NCI-H1930 (cell line): ENCODE measurements around the gene CREB5.

Experiments used
- DNase-seq, 2 experiments: peaks; one replicate each; lab custom pipeline; 2025; lab: John Stamatoyannopoulos, UW

CREB5 gene

DNA sequence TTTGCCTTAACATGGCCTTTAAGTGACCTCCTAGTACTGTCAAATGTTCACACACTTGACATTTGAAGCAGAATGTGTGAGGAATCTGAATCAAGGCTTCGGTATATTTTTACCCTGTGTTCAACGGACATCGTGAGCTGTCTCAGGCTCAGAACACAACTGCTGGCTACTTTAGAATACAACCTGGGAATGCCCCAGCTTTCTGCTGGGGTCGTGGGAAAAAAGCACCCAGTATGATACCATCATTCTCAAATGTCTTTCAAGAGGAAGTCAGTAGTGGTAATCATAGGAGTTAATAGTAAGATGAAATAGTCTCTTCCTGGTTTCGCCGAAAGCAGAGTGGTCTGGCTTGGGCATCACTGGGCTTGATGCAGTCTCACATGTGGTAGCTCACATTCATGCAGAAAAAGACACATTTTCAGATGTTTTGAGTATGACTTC lies 67.2 kb downstream of the CREB5 start:
- DNase-seq: no peak

DNA sequence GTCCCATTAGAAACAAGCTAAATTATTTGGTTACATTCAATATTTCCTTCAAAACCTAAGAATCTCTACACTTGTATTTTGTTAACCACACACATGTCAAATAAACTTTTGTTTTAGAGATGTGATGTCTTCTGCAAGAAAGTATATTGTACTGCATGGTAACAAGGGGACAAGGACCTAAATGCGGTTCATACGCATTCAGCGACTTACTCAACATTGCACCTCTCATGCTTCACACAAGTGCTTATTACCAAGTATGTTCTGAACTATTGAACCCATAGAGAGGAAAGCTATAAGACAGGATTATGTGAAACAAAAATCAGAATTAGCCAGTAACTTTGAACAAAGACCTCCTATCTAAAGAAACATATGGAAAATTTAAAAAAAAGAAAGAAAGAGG lies 68.3 kb downstream of the CREB5 start:
- no peak for DNase-seq

DNA sequence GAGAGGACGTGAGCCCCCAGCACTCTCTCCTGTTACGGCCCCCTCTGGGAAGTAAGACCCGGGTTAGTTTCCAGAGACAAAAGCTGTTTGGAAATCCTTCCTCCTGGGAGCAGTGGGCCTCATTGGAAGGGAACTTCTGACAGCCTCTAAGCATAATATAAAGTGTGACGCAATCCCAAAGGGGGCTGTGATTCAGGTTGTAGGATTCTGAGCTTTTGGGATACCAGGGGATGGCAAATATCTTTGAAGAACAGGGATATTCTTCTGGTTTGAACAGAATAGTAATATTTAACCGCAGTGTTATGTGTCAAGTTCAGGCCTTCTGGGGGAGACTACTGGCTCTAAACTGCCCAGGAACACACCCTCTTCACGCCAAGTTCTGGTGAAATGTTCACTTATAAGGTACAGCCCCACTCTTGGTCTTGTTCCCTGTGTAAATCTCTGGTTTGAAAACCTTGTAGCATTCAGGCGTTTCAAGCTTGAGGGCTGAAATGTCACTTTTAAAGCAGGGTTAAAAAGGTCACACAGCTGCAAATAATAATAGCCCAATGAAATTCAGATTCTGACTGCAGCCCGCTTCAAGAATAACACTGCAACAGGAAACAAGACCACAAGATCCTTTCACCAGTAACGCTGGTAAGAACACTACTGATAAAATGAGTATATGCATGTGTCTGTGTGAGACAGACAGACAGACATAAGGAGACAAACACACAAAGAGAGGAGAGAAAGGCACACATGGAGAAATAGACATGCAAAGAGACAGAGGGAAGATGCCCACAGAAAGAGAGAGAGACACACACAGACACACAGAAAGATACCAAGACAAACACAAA lies 69.0 kb downstream of the CREB5 start:
- no peak for DNase-seq

DNA sequence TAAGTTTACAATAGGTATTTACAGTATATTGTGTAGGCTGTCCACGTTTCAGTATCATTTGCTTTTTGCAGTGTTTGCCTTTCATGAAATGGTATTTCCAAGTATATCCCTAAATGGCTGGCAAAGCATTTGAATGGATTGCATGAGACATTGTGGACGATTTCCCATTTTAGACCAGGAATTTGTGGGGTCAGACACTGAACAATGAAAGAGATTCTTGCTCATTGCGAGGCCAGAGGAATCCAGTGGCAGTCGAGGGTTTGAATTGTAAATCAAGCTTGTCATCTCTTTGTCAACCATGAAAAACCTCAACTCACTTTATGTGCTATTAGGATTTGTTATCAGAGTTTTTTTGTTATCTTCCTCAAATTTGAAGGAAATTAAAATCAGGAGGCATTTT lies 70.8 kb downstream of the CREB5 start:
- peak in 1 of 2 experiments; percentile 38 for DNase-seq

DNA sequence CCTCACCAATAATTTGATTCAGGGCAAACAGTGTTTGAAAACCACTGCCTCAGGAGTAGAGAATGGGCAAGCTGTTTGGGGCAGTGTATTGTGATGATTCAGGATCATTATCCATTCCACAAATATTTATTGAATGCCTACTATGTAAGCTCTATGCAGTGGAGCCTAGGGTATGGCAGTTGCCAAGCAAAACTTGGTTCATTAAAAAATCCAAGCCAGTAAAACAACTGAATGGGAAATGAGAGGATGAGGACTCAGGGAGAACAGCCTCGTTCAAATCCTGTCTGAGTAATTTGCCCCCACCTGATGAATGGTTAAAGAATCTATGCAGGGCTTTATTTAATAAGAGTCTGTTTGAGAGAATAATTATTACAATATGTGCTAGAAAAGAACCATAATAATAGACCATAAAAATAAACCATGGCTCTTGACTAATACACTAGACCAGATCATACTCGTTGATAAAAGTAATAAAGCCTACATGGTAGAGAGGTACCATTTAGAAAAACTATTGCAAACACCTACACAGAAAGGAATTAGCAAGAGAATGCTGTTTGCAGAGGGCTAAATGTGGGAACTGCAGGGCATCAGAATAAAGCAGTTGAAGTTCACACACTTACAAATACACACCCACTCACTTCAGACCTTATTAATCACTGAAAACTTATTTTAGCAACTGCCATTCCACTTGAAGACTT lies 71.7 kb downstream of the CREB5 start:
- DNase-seq: peak; percentile 32 to 50

DNA sequence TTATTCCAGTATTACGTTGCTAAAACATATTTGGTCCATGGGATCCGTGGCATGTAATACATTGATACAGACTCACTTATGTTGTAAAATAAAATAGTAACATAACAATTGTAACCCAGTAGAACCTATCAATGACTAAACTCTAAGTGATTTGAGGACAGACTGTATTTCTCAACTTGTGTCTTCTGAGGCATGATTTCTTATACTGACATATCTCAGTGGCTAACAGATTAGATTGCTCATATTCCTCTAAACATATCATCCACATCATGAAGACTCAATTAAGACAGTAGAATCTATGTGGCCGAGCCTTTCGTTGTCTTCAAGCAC lies 72.3 kb downstream of the CREB5 start:
- DNase-seq: no peak

DNA sequence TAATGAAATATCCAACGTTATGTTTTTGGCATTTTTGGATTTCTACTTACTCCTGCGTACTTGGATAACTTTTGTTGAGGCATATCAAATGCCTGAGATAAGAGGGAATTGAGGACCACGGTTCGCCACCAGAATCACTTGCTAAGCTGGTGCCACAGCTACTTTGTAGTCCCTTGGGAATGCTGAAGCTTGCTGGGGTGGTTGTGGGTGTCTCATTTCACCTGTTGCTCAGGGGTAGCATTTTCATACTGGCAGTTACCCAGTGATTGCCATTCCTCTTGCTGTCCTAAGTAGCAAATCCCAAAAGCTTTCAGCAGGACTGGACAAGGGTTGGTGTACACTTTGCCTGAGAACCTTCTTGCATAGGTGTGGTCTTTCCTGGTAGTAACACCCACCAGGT lies 75.2 kb downstream of the CREB5 start:
- DNase-seq: no peak

DNA sequence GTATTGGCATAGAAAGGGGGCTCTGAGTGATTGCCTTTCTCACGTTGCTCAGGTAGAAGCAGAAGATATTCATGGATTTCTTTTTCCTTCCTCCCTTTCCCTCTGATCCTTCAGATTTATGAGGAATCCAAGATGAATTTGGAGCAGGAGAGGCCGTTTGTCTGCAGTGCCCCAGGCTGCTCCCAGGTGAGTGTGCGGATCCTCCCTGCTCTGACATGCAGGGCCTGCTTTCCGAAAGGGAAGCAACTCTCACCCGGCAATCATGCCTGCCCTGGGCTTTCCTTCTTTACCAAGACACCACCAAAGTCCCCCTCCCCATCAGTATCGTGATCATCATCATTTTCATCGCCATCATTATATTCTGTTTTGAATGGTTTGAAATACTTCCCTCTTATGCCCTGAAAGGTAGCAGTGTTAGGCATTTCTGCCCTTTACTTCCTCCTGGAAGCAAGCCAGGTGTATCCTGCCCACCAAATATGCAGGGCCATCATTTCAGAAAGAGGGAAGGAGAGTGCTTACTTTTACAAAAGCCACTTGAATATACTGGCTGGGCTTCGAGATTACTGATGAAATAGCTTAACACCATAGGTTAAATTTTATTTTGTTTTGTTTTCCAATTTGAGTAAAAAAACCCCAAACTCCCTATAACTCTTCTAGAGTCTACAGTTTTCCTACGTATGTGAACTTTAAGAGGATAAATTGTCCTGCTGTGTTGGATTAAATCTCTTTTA lies 75.9 kb downstream of the CREB5 start:
- DNase-seq: no peak

DNA sequence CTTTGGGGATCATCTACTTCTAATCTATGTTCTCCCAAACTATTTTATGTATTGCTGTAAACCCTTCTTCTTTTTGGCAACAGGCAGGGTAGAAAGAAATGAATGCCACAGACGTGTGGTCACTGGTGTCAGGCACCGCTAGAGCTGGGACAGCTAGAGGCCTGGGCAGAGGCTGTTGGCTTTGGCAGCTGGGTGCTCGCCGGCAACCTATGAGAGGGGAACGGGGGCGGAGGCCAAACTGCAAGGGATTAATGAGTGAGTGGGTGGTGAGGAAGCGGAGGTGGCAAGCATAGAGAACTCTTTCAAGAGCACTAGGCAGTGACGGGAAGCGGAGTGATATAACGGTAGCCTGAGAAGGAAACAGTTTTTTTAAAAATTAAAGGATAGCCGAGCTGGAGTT lies 78.5 kb downstream of the CREB5 start:
- no peak for DNase-seq

DNA sequence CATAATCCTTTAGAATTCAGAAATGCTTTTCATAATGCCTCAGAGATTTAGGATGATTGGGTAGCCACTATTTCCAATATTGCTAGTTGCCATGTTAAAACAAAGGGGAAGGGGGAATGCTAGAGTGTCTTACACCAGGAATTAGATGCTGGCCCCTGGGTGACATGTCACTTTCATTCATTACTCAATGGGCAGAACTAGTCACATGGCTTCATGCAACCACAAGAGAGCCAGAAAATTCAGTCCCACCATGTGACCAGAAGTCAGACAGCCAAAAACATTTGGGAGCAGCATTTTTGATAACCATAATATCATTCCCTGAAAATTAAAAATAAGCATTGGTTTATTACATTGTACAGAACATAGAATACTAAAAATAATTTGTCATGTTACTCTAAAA lies 81.2 kb downstream of the CREB5 start:
- no peak for DNase-seq

DNA sequence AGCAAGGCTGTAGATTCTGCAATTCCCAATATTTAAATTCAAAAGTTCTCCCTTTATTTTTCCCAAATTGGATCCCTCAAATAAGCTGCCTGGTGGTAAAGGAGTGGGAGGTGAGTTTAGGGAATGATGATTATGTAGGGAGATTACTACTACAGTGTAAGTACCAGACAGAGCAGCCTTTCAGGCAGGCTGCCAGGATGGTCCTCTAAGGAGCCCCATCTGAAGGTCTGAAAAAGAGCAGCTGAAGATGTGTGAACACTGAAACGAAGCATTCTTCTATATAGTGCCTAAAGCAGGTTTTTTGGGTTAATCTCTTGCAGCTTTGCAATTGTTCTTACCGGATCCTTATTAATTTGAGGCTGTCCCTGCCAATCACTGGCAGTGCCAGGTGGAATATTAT lies 84.7 kb downstream of the CREB5 start:
- no peak for DNase-seq

DNA sequence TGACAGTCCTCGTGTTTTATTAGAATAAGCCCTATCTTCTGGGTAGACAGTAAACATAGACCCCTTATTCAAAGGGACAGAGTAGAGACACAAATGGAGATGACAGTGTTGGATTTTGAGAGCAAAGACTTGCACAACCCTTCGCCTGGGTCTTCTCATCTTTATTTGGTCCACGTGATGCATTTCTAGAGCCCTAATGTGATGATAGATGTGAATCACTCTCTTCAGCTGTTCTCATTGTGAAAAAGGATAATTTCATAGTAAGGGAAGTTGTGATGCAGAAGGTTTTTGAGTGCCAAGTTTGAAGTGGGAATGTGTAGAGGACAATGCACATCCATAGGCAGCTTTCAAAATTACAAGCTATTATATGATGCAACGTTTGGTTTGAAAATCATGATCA lies 86.3 kb downstream of the CREB5 start:
- no peak for DNase-seq

DNA sequence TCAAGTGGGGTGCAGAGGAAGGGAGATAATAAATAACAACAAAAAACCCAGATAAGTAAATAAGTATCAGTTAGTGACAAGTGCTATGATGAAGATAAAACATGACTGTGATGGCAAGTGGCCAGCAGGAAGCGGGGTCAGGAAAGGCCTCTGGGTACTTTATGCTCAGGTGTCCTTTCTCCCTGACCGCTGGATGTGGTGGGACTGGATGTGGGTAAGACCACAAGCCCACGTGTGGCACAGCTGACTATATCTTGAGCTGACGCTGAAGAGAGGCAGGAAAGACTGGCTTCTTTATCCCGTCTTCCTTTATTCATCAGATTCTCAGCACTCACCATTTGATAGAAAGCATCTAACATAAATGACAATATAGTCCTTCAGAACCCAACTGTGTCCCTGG lies 87.8 kb downstream of the CREB5 start:
- no peak for DNase-seq

DNA sequence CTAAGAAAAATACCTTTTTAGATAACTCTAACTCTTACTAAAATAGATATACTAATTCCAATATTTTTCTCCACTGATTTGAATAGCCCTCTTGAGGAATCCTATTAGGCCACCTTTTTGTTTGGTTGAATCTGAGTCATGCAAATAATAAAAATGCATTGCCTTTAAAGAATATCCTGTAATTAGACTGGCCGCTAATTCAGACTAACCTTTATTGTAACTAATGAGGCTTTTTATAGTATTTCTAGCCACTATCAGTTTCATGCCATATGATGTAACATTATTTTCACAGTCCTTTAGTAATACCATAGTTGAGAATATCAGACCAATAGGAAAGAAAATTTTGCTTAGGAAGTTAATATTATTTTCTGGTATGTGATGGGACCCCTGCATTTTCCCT lies 90.1 kb downstream of the CREB5 start:
- no peak for DNase-seq

DNA sequence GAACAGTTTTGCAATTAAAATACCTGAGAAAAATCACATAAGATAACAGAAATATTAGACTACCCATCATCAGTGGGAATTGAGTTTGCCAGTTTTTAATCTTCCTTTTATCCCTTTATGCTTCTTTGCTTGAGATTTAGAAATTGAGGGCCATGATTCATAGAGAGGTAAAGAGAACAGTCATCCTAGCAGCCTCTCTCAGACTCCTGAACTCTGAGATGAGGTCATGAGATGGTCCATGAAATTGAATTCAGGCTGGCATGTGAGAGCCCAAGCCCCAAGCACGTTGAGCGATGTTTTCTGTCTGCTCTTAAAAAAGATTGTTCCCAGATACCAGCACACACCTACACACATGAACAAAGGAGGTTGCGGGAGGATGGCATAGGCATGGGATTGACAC lies 91.1 kb downstream of the CREB5 start:
- DNase-seq: no peak

DNA sequence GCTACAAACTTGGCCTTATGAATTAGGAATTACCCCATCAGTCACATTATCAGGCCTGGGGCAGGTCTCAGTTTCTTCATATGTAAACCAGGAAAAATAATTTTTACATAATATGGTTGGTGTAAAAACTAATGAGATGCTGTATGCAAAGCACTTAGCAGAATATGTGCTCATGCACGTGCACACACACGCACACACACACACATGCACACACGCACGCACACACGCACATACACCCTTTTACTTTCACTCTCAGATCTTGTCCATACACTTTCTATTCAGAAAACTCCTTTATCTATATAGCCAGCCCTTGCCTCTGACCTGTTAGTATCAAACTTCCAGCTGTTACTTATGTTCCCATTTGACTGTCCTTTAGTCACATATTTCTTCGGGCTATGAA lies 92.7 kb downstream of the CREB5 start:
- DNase-seq: no peak

DNA sequence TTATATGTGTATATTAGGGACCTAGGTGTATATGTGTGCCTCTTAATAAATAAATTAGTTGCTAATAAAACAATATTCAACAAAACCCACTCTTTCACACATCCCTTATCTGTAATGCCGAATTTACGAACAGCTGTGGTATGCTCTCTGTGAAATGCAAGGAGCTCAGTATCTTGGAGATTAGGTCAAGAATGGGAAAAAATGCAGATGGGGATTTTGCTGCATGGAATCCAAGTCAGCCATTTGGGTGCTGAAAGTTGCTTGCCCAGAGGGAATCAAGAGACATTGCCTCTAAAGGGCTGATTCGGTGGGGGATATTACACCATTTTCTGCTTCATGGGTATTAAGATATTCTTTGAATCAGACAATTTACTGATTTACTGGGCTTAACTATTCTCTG lies 93.5 kb downstream of the CREB5 start:
- DNase-seq: no peak

DNA sequence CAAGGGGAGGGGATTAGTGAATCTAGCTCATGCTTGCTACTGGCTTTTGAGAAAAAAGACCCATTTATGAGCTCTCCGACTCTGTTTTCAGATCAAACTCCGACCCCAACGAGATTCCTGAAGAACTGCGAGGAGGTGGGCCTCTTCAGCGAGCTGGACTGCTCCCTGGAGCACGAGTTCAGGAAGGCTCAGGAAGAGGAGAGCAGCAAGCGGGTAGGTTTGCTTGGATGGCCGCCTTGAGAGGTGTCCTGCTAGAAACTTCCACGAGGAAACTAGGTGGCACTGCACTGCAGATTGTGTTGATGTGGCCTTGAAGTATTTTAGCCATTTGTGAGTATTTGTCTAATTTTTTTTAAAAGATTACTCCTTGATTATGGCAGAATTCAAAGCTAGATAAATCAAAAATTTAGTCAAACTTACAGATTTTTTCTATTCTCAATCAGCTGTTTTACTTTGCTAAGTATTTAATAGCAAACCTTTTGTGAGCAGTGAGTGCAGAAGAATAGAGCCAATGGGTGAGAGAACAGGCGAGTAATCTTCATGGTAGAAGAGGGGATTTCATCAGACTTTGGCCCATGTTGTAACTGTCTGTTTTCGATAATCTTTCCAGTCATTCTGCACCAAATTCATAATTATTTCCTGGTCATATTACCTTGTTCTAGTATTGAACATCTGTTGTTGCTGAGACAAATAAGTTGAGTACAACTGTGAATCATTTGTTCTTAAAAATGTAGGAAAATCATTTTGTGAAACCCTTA lies 95.4 kb downstream of the CREB5 start:
- DNase-seq: no peak

DNA sequence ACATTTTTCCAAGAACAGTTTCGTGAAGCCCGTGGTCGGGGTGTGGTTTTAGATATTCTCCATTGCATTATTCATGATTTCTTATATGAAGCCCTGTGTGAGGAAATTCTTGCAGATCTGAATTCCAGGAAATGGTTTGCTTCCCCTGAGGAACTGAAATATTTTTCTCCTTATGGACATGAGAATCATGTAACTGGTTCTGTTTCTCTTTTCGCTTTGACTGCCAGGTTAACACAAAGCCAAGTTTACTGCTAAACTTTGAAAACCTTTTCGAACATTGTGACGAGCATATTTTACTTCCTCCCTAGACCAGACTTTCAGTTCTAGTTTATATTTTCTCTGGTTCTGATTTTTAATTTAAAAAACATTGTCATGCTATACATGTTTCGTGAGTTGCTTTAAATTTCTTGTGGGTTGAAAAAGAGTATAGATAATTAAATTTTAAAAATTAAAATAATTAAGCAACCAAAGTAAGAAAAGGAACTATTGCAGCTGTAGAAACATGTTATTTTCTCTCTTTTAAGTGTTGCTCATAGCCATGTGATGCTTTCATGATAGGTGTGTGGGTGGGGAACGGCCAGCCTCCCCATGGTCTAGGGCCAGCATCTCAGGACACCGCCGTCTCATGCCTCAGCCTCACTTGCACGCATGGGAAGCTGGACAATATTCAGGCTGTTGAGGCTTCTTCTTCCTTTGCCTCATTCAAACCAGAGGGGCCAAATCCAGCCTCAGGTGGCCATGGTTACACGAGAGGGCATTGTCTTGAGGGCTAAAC lies 97.1 kb downstream of the CREB5 start:
- no peak for DNase-seq

DNA sequence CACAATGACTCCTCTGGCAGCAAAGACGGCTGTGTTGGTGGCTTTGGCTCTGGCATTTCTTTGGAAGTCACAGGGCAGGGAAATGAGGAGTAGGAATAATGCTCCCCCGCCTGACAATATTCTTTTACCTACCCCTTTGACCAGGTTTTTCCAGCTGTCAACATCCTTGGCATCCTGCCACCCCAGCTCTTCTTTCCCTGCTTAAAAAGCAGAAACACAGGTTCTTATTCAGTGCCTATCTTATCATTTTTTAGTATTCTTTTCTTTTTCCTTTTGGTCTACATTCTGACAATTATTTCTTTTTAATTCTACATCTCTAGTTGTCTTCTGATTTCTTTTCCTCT lies 97.7 kb downstream of the CREB5 start:
- DNase-seq: no peak

DNA sequence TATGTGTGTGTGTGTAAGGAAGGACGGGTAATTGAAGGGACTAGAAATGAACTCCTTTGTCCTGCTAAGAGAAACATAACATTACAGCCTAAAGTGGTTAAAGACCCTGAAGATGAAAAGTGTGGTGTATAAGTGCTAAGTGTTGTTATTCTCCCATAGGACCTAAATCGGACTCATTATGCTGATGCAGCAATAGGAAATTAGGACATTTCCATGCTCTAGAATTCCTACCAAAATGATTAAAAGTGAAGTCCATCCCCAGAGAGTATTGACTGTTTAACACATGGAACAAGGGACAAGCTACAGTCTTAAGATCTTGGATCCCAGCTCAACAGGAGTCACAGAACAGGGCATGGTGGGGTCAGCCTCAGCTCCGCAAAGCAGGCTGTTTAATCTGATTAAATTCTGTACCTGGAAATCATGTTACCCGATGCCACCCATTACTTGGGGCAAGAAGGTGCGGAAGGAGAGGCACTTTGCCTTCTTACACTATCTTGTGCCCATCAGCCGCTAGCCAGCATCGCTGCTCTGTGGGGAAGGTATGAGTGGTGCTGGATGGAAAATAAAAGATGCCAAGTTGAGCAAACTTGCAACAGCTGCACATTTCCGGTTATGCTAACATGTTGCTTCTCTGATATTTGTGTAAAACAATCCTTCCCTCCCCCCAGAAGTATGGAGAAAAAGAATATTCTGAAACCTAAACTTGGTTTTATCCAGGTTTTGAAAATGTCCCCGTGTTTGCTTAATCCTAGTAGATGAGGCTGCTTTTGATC lies 100.5 kb downstream of the CREB5 start:
- no peak for DNase-seq
